Activated T-helper 1 cell treated with anti-CD3 and anti-CD28 coated beads, Interleukin-2, amount 50 U/mL, for 16 hours (primary cell): Measurements from ENCODE around the gene UNC79.
"Not testable (repeated sequence)": the region's sequence is repeated elsewhere in the genome, so short reads cannot be mapped to it uniquely, and the experiment has no call there.

Experiments used
- DNase-seq, 2 donors: peaks; one replicate each; pipeline ENCODE4 v3.0.0-alpha.2; 2020; ENCODE audit warnings: low read depth in 1 of 2, low spot score in 1 of 2

Gene UNC79

DNA sequence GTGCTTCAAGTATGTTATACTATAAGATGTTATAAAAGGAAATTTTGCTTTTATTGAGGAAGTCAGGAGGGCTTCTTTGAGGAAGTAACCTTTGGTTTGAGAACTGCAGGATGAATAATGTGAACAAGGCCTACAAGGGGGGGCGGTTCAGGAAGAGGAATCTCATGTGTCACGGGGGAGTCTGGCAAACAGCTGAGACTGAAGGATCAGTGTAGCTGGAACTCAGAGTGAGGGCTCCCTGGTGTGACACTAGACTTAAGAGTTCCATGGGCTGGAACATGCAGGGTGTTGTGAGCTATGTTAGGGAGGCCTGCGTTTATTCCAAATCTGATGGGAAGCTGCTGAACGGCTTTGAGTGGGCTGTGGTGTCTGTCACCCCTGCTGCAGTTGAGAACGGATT lies 62.3 kb downstream of the UNC79 start:
- no peak for DNase-seq

DNA sequence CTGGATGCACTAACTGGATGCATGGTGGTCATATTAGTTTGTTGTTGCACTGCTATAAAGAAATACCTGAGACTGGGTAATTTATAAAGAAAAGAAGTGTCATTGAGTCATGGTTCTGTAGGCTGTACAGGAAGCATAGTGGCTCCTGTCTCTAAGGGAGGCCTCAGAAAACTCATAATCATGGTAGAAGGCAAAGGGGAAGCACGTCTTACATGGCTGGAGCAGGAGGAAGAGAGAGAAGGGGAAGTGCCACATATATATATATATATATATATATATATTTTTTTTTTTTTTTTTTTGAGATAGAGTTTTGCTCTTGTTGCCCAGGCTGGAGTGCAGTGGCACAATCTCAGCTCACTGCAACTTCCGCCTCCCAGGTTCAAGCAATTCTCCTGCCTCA lies 62.9 kb downstream of the UNC79 start:
- not testable (repeated sequence) for DNase-seq

DNA sequence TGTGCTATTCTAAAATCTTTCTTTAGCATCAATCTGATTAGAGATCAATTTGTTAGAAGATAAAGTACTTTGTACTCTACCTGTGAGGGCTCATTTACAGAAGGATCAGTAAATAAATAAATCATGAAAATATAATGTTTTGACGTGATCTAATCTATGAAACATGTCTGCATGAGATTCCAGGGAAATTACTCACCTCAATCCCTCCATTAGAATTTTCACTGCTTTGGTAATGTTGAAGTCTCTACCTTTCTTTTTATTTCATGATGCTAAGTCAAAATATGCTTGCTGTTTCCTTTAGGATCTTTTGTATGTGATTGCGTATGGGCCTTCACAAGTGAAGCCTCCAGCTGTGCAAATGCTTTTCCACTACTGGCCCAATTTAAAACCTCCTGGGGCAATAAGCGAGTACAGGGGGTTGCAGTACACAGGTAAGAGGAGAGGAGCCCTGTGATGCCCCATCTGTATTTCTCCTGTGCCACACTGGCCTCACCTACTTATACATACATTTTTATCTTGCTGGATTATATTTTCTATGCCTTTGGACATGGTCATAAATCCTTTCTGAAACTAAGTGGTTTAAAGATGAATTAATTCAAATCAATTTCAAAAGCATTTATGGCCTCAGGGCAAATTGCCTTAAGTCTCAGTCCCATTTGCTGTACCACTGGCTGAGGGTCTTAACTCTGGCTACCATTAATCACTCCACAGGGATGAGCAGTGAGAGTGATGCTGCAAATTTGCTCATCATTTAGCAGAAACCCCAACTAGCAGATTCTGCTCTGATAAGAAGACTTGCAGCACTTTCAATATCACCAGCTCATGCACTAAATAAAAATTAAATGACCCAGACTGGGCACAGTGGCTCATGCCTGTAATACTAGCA lies 66.4 kb downstream of the UNC79 start:
- DNase-seq, result no peak

GRCh38 chr14:93510056-93510455 lies 79.3 kb downstream of the UNC79 start:
- no peak for DNase-seq

GRCh38 chr14:93511001-93511400 lies 80.3 kb downstream of the UNC79 start:
- no peak for DNase-seq

GRCh38 chr14:93520053-93520607 lies 89.4 kb downstream of the UNC79 start:
- no peak for DNase-seq

DNA sequence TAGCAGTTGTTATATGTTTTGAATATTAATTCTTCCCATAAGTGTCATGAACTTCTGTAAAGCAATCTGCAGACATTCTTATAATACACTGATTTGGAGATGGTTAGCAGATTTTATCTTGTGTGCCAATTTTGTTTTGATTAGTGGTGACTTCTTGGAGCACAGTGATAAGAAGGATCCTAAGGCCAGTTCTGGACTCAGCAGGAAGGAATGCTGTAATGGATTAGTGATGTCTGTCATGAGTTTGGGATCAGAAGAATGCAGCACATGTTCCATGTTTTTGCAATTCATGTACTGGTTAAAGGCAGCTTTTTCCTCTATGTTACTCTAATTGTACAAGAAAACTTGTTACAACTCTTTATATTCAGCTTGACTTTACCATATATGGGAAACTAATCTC lies 91.5 kb downstream of the UNC79 start:
- DNase-seq, result no peak

- not testable (repeated sequence) for DNase-seq
Measured at GRCh38 chr14:93525216-93525615, 94.5 kb downstream of the UNC79 start.

DNA sequence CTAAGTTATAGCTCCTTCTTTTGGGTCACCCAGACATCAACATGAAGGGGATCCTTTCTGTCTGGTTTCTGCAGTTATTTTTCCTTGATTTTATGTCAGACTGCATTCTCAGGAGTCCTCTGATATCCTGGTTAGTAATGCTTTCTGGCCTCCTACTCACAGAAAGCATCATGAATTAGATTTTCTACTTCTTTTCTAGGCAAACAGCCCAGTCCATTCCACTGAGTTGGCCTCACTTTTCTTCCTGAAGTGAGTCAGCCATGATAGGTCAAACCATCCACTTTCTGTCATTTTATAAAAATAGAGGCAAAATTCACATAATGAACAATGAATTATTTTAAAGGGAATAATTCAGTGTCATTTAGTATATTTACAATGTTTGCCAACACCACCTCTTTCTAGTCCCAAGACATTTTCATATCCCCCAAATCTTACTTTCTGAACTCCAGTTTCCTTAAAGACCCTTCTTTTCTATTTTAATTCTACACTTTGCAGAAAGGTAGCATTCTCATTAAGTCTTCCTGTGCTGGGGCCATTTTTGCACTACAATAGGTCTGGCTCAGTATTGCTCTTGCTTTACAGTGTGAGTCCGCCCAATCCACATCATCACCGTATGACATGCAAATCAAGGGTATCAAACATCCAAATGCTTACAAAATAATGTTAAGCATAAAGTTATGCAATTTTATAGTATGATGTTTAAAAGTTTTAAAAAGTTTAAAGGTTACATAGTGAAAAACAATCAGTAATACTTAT lies 95.1 kb downstream of the UNC79 start:
- no peak for DNase-seq

GRCh38 chr14:93527203-93527607 lies 96.5 kb downstream of the UNC79 start:
- no peak for DNase-seq

GRCh38 chr14:93528884-93529558 lies 98.3 kb downstream of the UNC79 start:
- DNase-seq, result no peak

- no peak for DNase-seq
Measured at GRCh38 chr14:93531644-93532043, 100.9 kb downstream of the UNC79 start.

- DNase-seq, result no peak
Measured at GRCh38 chr14:93532541-93532940, 101.8 kb downstream of the UNC79 start.

GRCh38 chr14:93533437-93533836 lies 102.7 kb downstream of the UNC79 start:
- no peak for DNase-seq

GRCh38 chr14:93533842-93534241 lies 103.1 kb downstream of the UNC79 start:
- DNase-seq, result no peak

DNA sequence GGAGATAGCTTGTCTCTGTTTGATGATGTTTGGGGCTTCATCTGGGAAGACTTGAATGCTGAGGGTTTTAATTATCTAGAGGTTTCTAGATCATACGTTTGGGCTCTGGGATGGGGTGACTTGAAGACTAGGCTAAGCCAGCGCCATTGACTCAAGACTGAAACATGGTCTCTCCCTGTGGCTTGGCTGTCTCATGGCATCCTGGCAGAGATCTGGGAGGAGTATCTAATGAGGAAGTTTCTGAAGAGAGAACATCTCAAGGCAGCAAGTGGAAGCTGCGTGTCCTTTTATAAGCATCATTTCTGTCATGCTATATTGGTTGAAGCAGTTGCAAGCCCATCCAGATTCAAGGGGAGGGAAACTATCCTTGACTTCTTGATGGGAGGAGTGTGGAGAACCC lies 104.8 kb downstream of the UNC79 start:
- no peak for DNase-seq

- no peak for DNase-seq
Measured at GRCh38 chr14:93536945-93537344, 106.2 kb downstream of the UNC79 start.

- DNase-seq, result no peak
Measured at GRCh38 chr14:93537951-93538350, 107.2 kb downstream of the UNC79 start.

DNA sequence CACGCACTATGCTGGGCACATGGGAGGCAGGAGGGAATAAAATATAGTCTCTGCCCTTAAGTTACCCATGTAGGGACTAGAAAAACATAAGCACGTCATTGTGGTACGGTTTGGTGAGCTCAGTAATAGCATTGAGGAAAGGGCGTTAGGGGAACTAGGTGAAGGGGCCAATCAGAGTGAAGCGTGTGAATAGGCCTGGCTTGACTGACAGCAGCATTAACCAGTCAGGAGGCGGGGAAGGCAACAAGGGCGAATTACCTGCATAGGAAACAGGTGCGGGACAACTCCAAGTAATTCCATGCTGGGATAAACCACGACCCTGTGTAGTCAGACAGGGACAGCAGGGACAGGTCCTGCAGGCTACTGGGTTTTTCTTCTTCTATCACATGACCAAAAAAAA lies 107.7 kb downstream of the UNC79 start:
- DNase-seq, result no peak

DNA sequence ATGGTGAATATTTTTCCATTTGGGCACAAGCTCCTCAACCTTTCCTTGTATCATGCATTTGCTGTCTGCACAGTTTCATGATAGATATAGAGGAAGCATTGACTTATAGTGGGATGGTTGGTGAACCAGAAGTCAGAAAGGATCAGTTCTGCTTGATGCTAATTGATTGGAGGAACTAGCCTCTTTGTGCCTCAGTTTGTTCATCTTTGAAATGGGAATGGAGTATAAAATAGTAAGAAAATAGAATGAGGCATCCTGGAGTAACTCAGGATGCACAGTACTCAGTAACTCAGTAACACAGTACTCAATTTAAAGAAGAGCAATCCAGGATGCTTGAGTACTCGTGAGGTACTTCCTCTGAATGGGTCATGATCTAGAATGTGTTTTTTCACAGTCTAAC lies 109.5 kb downstream of the UNC79 start:
- no peak for DNase-seq

- no peak for DNase-seq
Measured at GRCh38 chr14:93543766-93544165, 113.0 kb downstream of the UNC79 start.

GRCh38 chr14:93544212-93544611 lies 113.5 kb downstream of the UNC79 start:
- no peak for DNase-seq
